H1 (cell line): ENCODE measurements around the gene RBBP8. TPM values are rescaled to one million over a fixed set of nuclear protein-coding genes. Genes with fewer than 3 reads are reported as not detected.

ENCODE experiments used
- CTCF ChIA-PET: fragments of 300-600 bp; sonication (Branson Sonifier 250); formaldehyde crosslinking; loops from one replicate; lab custom pipeline; 2021; ENCODE audit not compliant: partially characterized antibody; lab: Charles Lee
- POLR2A ChIA-PET: fragments of 300-600 bp; sonication (Branson Sonifier 250); formaldehyde crosslinking; loops from one replicate; lab custom pipeline; 2021; ENCODE audit warnings: inconsistent platforms; ENCODE audit not compliant: partially characterized antibody; lab: Charles Lee
- DNase-seq, 2 experiments: peaks; one replicate each; pipeline versions ENCODE4 v3.0.0 to v3.0.0-alpha.2; 2010 to 2022; ENCODE audit warnings: low spot score in 2 of 2, low read depth in 1 of 2, mixed read lengths in 1 of 2
- FAIRE-seq: peaks from 2 replicates; lab custom pipeline; 2011; peaks lifted over from hg19 to GRCh38; lab: Jason Lieb, UNC
- H2AFZ ChIP-seq: 2 replicates; pipeline ENCODE4 v1.8.1; 2012; ENCODE audit warnings: low read length, inconsistent platforms
- H2AK5ac ChIP-seq: 2 replicates; pipeline ENCODE4 v1.6.1; 2013; ENCODE audit warnings: low read depth, low read length
- H2BK120ac ChIP-seq: replicated peaks from 2 replicates; pipeline ENCODE3; 2013; ENCODE audit warnings: low read depth, low read length, inconsistent platforms
- H2BK12ac ChIP-seq: 2 replicates; pipeline ENCODE4 v1.6.1; 2013; ENCODE audit warnings: low read depth, low read length
- H2BK15ac ChIP-seq: 2 replicates; pipeline ENCODE4 v1.6.1; 2013; ENCODE audit warnings: low read length
- H2BK20ac ChIP-seq: 2 replicates; pipeline ENCODE4 v1.6.1; 2013; ENCODE audit warnings: low read length
- H2BK5ac ChIP-seq: 2 replicates; pipeline ENCODE4 v1.6.1; 2013; ENCODE audit warnings: low read depth, low read length
- H3K14ac ChIP-seq: 2 replicates; pipeline ENCODE4 v1.6.1; 2013; ENCODE audit warnings: inconsistent platforms; ENCODE audit not compliant: insufficient read length
- H3K18ac ChIP-seq: 2 replicates; pipeline ENCODE4 v1.6.1; 2013; ENCODE audit warnings: low read length; ENCODE audit errors: extremely low read depth
- H3K23ac ChIP-seq: 2 replicates; pipeline ENCODE4 v1.6.1; 2013; ENCODE audit warnings: inconsistent platforms; ENCODE audit not compliant: insufficient read length
- H3K23me2 ChIP-seq: 2 replicates; pipeline ENCODE4 v1.6.1; 2013; ENCODE audit warnings: low read depth, low read length
- H3K27ac ChIP-seq: 2 replicates; pipeline ENCODE4 v1.6.1; 2011; ENCODE audit warnings: low read depth, low read length, inconsistent platforms
- H3K27me3 ChIP-seq, 4 experiments: replicated peaks in 1 of 4; 1 replicate in 1 of 4; 2 replicates in 3 of 4; pipeline versions ENCODE4 v1.6.1 to v1.8.1; 2011 to 2013; ENCODE audit warnings: low read length in 3 of 4, mild to moderate bottlenecking in 3 of 4, inconsistent platforms in 2 of 4, mixed read lengths in 2 of 4, moderate library complexity in 1 of 4; ENCODE audit not compliant: control insufficient read depth in 3 of 4, insufficient read depth in 3 of 4; ENCODE audit errors: extremely low read depth in 1 of 4
- H3K36me3 ChIP-seq, 4 experiments: 2 replicates each; pipeline versions ENCODE4 v1.6.1 to v1.8.1; 2011 to 2013; ENCODE audit warnings: mild to moderate bottlenecking in 4 of 4, low read length in 3 of 4, moderate library complexity in 2 of 4, control low read depth in 1 of 4, inconsistent platforms in 1 of 4; ENCODE audit not compliant: insufficient read depth in 4 of 4, control insufficient read depth in 2 of 4
- H3K4ac ChIP-seq: replicated peaks from 2 replicates; pipeline ENCODE3; 2013; ENCODE audit warnings: low read length, low read depth, mixed read lengths, inconsistent platforms; ENCODE audit not compliant: insufficient read length
- H3K4me1 ChIP-seq, 4 experiments: replicated peaks in 1 of 4; 1 replicate in 1 of 4; 2 replicates in 3 of 4; pipeline versions ENCODE4 v1.6.1 to v1.8.1; 2011 to 2013; ENCODE audit warnings: low read length in 3 of 4, inconsistent platforms in 2 of 4, mixed read lengths in 1 of 4; ENCODE audit not compliant: insufficient read depth in 4 of 4, control insufficient read depth in 3 of 4
- H3K4me2 ChIP-seq, 2 experiments: 2 replicates each; pipeline versions ENCODE4 v1.6.1 to v1.8.1; 2011 to 2013; ENCODE audit warnings: low read depth in 2 of 2, low read length in 2 of 2, control low read depth in 1 of 2, inconsistent platforms in 1 of 2, mild to moderate bottlenecking in 1 of 2; ENCODE audit not compliant: insufficient read depth in 1 of 2
- H3K4me3 ChIP-seq, 4 experiments: fragments of 200-600, 300-600 bp in 1 of 4; sonication (generic), shearing (Covaris generic), sonication (Bioruptor Twin) in 1 of 4; 2 replicates each; pipeline versions ENCODE4 v1.5.1 to v1.8.1; 2011 to 2016; ENCODE audit warnings: low read length in 4 of 4, low read depth in 3 of 4, control low read depth in 2 of 4, inconsistent platforms in 2 of 4, mild to moderate bottlenecking in 2 of 4, mixed read lengths in 1 of 4, moderate library complexity in 1 of 4; ENCODE audit not compliant: insufficient read depth in 2 of 4; ENCODE audit errors: extremely low read depth in 1 of 4
- H3K56ac ChIP-seq: replicated peaks from 2 replicates; pipeline ENCODE3; 2013; ENCODE audit warnings: low read depth, mild to moderate bottlenecking, mixed read lengths, low read length, inconsistent platforms; ENCODE audit not compliant: insufficient read length
- H3K79me1 ChIP-seq: 2 replicates; pipeline ENCODE4 v1.6.1; 2013; ENCODE audit warnings: low read depth, low read length, control low read depth
- H3K79me2 ChIP-seq, 2 experiments: 2 replicates each; pipeline versions ENCODE4 v1.6.1 to v1.8.1; 2012 to 2013; ENCODE audit warnings: low read length in 2 of 2, mild to moderate bottlenecking in 2 of 2, inconsistent platforms in 1 of 2; ENCODE audit not compliant: insufficient read depth in 2 of 2, control insufficient read depth in 1 of 2
- H3K9ac ChIP-seq, 4 experiments: replicated peaks in 1 of 4; 1 replicate in 1 of 4; 2 replicates in 3 of 4; pipeline versions ENCODE4 v1.6.1 to v1.8.1; 2011 to 2013; ENCODE audit warnings: low read depth in 3 of 4, low read length in 3 of 4, control low read depth in 2 of 4, mild to moderate bottlenecking in 2 of 4, moderate library complexity in 2 of 4, inconsistent platforms in 1 of 4; ENCODE audit errors: extremely low read depth in 1 of 4
- H3K9me3 ChIP-seq, 2 experiments: 2 replicates each; pipeline versions ENCODE4 v1.6.1 to v1.8.1; 2012 to 2013; ENCODE audit warnings: mild to moderate bottlenecking in 2 of 2, moderate library complexity in 2 of 2, control low read depth in 1 of 2, inconsistent platforms in 1 of 2, low read depth in 1 of 2, low read length in 1 of 2, mixed read lengths in 1 of 2; ENCODE audit not compliant: insufficient read depth in 2 of 2
- H4K20me1 ChIP-seq, 2 experiments: replicated peaks in 1 of 2; 2 replicates each; pipeline versions ENCODE3 to v1.8.1; 2011 to 2013; ENCODE audit warnings: inconsistent platforms in 2 of 2, low read length in 2 of 2, mild to moderate bottlenecking in 1 of 2; ENCODE audit not compliant: insufficient read depth in 2 of 2, control insufficient read depth in 1 of 2
- H4K5ac ChIP-seq: 2 replicates; pipeline ENCODE4 v1.6.1; 2013; ENCODE audit warnings: low read length, low read depth, mixed read lengths, inconsistent platforms; ENCODE audit not compliant: insufficient read length
- H4K8ac ChIP-seq: 2 replicates; pipeline ENCODE4 v1.8.0; 2013; ENCODE audit warnings: mild to moderate bottlenecking, moderate library complexity, low read length, inconsistent platforms; ENCODE audit not compliant: insufficient read depth; ENCODE audit errors: extremely low read depth
- H4K91ac ChIP-seq: replicated peaks from 2 replicates; pipeline ENCODE3; 2013; ENCODE audit warnings: low read length, mixed read lengths, inconsistent platforms; ENCODE audit not compliant: insufficient read length
- SP4 ChIP-seq: IDR thresholded peaks from 2 replicates; pipeline ENCODE4 v1.6.1; 2012; ENCODE audit warnings: low read length, inconsistent platforms
- WGBS, 2 experiments: shearing (Covaris generic) in 1 of 2; methylation state at CpG; one replicate each; pipeline versions ENCODE4 v1.1.6 to v1.1.7; 2013 to 2015; ENCODE audit warnings: low lambda C conversion rate in 2 of 2, mixed read lengths in 2 of 2, inconsistent platforms in 1 of 2, low coverage in 1 of 2, missing lambda C conversion rate in 1 of 2; ENCODE audit not compliant: insufficient replicate concordance in 2 of 2, insufficient coverage in 1 of 2, insufficient read length in 1 of 2; ENCODE audit errors: extremely low coverage in 1 of 2, missing lambda C conversion rate in 1 of 2; 5-methylcytosine and 5-hydroxymethylcytosine counted together
- polyA plus RNA-seq, 7 experiments: library from polyadenylated mRNA; depleted of rRNA in 3 of 7; stranded (reverse) in 5 of 7; unstranded in 2 of 7; fragments of >200 nt in 5 of 7; fragments of 200-250 nt in 2 of 7; gene quantifications; 1 replicate in 5 of 7; 2 replicates in 1 of 7; 4 replicates in 1 of 7; pipeline versions ENCODE4 v1.2.1 to v1.2.3, GENCODE V29; 2011 to 2013; ENCODE audit warnings: missing spikeins in 2 of 7, mixed read lengths in 2 of 7
- total RNA-seq: library from RNA; stranded (reverse); fragmentation: NEBNext Ultra II Directional; extraction: Animal tissue kit (Norgen Biotek cat#: 25700); gene quantifications from 2 replicates; pipeline ENCODE4 v1.2.1, GENCODE V29; 2021

The RBBP8 gene
- total and polyA plus RNA-seq, 2 of the 8 experiments (the other 6 are each of a cell fraction or from before 2014, with no cell fraction given) = 16.1 to 65.8 TPM

- H2AFZ ChIP-seq = no peak overlapping the region
- no peak overlapping the region for H3K4me2 ChIP-seq
- no peak overlapping the region for H4K91ac ChIP-seq
- no peak overlapping the region for H2BK15ac ChIP-seq
- H2BK12ac ChIP-seq = no peak overlapping the region
- no peak overlapping the region for H3K4me3 ChIP-seq
- no peak for FAIRE-seq
- H3K27ac ChIP-seq = no peak overlapping the region
- H4K8ac ChIP-seq = no peak overlapping the region
- ChIA-PET CTCF (interaction anchor here (1.2 kb wide), 1 partner anchor 11 kb away, joined by 4 read pairs; no protein-coding TSS in a partner anchor), POLR2A (interaction anchor here (0.6 kb wide), 1 partner anchor 601 kb away, joined by 3 read pairs; no protein-coding TSS in a partner anchor)
- no peak overlapping the region for H2BK120ac ChIP-seq
- H3K23ac ChIP-seq = no peak overlapping the region
- H3K9me3 ChIP-seq = no peaks in the 10 kb centered on the region
- H4K5ac ChIP-seq = no peak overlapping the region
- no peak overlapping the region for H2BK20ac ChIP-seq
- no peak overlapping the region for H3K9ac ChIP-seq
- no peaks in the 10 kb centered on the region for H4K20me1 ChIP-seq
- H3K27me3 ChIP-seq = no peaks in the 10 kb centered on the region
- peaks cover 0 to 2% (median 0%) of the 10 kb centered on the region in 4 experiments; a peak in 2 of 7 replicates for H3K4me1 ChIP-seq
- H2BK5ac ChIP-seq = no peak overlapping the region
- peaks cover 0 to 2% (median 0%) of the 10 kb centered on the region in 4 experiments; a peak in 2 of 8 replicates for H3K36me3 ChIP-seq
- H3K23me2 ChIP-seq = no peaks in the 10 kb centered on the region
- no peak overlapping the region for H2AK5ac ChIP-seq
- H3K14ac ChIP-seq = no peak overlapping the region
- H3K4ac ChIP-seq = no peak overlapping the region
- whole genome bisulfite sequencing, 2 experiments = 91% methylated on average over 10 of the region's 10 CpGs; no CpG with 5 or more reads in 1 of the 2 experiments
- no peak overlapping the region for H3K56ac ChIP-seq
- H3K18ac ChIP-seq = no peak overlapping the region
- DNase-seq = no peak
- H3K79me1 ChIP-seq = no peaks in the 10 kb centered on the region
- H3K79me2 ChIP-seq = no peaks in the 10 kb centered on the region
- no peak for TF ChIP-seq SP4
These were observed 136.4 kb downstream of the RBBP8 start for GRCh38 chr18:23069481-23069880.
